ENCODE measurements around the gene INHA.

Gene INHA

GRCh38 chr2:219624565-219624964 is 52.5 kb downstream of the INHA start:
- no peaks in the 10 kb centered on the region for H3K27me3 ChIP-seq (ENCODE audit: low read length)
- H3K79me2 ChIP-seq (ENCODE audit: insufficient read depth, low read length): no peaks in the 10 kb centered on the region
- H3K9me2 ChIP-seq (replicated peaks; ENCODE audit: insufficient read depth, low read length): no peaks in the 10 kb centered on the region
- no peaks in the 10 kb centered on the region for H4K20me1 ChIP-seq (ENCODE audit: low read depth, low read length)
- no peaks in the 10 kb centered on the region for H3F3A ChIP-seq (ENCODE audit: insufficient read depth)
- no peaks in the 10 kb centered on the region for H3K9me3 ChIP-seq (ENCODE audit: insufficient read depth, low read length)
- H3K4me3 ChIP-seq (ENCODE audit: insufficient read depth, low read length, poor library complexity, severe bottlenecking): no peak overlapping the region
- no peak overlapping the region for H2AFZ ChIP-seq (ENCODE audit: low read depth, low read length, severe bottlenecking)
- TF ChIP-seq EZH2phosphoT487 (conservative IDR thresholded peaks at IDR 0.05; ENCODE audit: low read length): no peak
- no peak for TF ChIP-seq CTCF (IDR thresholded peaks at IDR 0.05; ENCODE audit: insufficient read depth, low read length, poor library complexity, severe bottlenecking)
- H3K27ac ChIP-seq (ENCODE audit: low read depth, low read length): no peak overlapping the region
- no peak overlapping the region for H3K4me2 ChIP-seq (ENCODE audit: low read depth, low read length, poor library complexity, severe bottlenecking)
- H3K9ac ChIP-seq (ENCODE audit: low read length): no peak overlapping the region
- H3K36me3 ChIP-seq (ENCODE audit: low read length): no peaks in the 10 kb centered on the region

GRCh38 chr2:219625179-219625578 is 53.1 kb downstream of the INHA start:
- Histone ChIP-seq H3K4me3 (ENCODE audit: insufficient read depth, low read length, poor library complexity, severe bottlenecking) (no peak overlapping the region), H3K4me2 (ENCODE audit: low read depth, low read length, poor library complexity, severe bottlenecking) (no peak overlapping the region), H3K27ac (ENCODE audit: low read depth, low read length) (no peak overlapping the region), H3K36me3 (ENCODE audit: low read length) (no peaks in the 10 kb centered on the region), H2AFZ (ENCODE audit: low read depth, low read length, severe bottlenecking) (no peak overlapping the region), H4K20me1 (ENCODE audit: low read depth, low read length) (no peaks in the 10 kb centered on the region), H3K9me2 (replicated peaks; ENCODE audit: insufficient read depth, low read length) (no peaks in the 10 kb centered on the region), H3K27me3 (ENCODE audit: low read length) (no peaks in the 10 kb centered on the region), H3K9me3 (ENCODE audit: insufficient read depth, low read length) (no peaks in the 10 kb centered on the region), H3K79me2 (ENCODE audit: insufficient read depth, low read length) (no peaks in the 10 kb centered on the region), H3K9ac (ENCODE audit: low read length) (no peak overlapping the region), H3F3A (ENCODE audit: insufficient read depth) (no peaks in the 10 kb centered on the region)
- no peak for TF ChIP-seq EZH2phosphoT487 (conservative IDR thresholded peaks at IDR 0.05; ENCODE audit: low read length)
- no peak for TF ChIP-seq CTCF (IDR thresholded peaks at IDR 0.05; ENCODE audit: insufficient read depth, low read length, poor library complexity, severe bottlenecking)
